ENCODE results near the gene MTARC1.

Gene MTARC1

GRCh38 chr1:220786337-220787068 lies at the start of gene MTARC1:
Gene MTARC1 (plus strand): TSS chr1:220786913. CDS start chr1:220786945, 32 bp downstream.
- DNase-seq (ENCODE audit: low spot score): no peak

GRCh38 chr1:220741349-220741748 lies 45.4 kb upstream of the MTARC1 start:
- DNase-seq (ENCODE audit: low spot score): no peak

- DNase-seq (ENCODE audit: low spot score): no peak
These were observed 44.9 kb upstream of the MTARC1 start for GRCh38 chr1:220741825-220742224.

GRCh38 chr1:220742520-220742919 lies 44.2 kb upstream of the MTARC1 start:
- DNase-seq (ENCODE audit: low spot score): no peak

- no peak for DNase-seq (ENCODE audit: low spot score)
These were observed 39.9 kb upstream of the MTARC1 start for GRCh38 chr1:220746851-220747250.

GRCh38 chr1:220747437-220748088 lies 39.1 kb upstream of the MTARC1 start:
- DNase-seq (ENCODE audit: low spot score): no peak

GRCh38 chr1:220748089-220748934 lies 38.4 kb upstream of the MTARC1 start, which contains the start of gene MTARC2:
Gene MTARC2 (plus strand): TSS chr1:220748322. CDS start chr1:220748532, 210 bp downstream.
- no peak for DNase-seq (ENCODE audit: low spot score)

- no peak for DNase-seq (ENCODE audit: low spot score)
These were observed 37.8 kb upstream of the MTARC1 start for GRCh38 chr1:220748936-220749335.

- no peak for DNase-seq (ENCODE audit: low spot score)
These were observed 36.6 kb upstream of the MTARC1 start for GRCh38 chr1:220750131-220750515.

GRCh38 chr1:220751111-220751510 lies 35.6 kb upstream of the MTARC1 start:
- DNase-seq (ENCODE audit: low spot score): no peak

GRCh38 chr1:220754212-220754917 lies 32.3 kb upstream of the MTARC1 start:
- no peak for DNase-seq (ENCODE audit: low spot score)

- no peak for DNase-seq (ENCODE audit: low spot score)
These were observed 31.8 kb upstream of the MTARC1 start for GRCh38 chr1:220754918-220755295.

GRCh38 chr1:220755309-220755708 lies 31.4 kb upstream of the MTARC1 start:
- DNase-seq (ENCODE audit: low spot score): no peak

GRCh38 chr1:220757441-220757840 lies 29.3 kb upstream of the MTARC1 start:
- DNase-seq (ENCODE audit: low spot score): no peak

GRCh38 chr1:220759147-220759546 lies 27.6 kb upstream of the MTARC1 start:
- no peak for DNase-seq (ENCODE audit: low spot score)

GRCh38 chr1:220761688-220762427 lies 24.9 kb upstream of the MTARC1 start:
- no peak for DNase-seq (ENCODE audit: low spot score)

GRCh38 chr1:220764757-220765156 lies 22.0 kb upstream of the MTARC1 start:
- DNase-seq (ENCODE audit: low spot score): no peak

- DNase-seq (ENCODE audit: low spot score): no peak
These were observed 19.2 kb upstream of the MTARC1 start for GRCh38 chr1:220767312-220768125.

GRCh38 chr1:220768126-220768601 lies 18.5 kb upstream of the MTARC1 start:
- no peak for DNase-seq (ENCODE audit: low spot score)

GRCh38 chr1:220769205-220769604 lies 17.5 kb upstream of the MTARC1 start:
- DNase-seq (ENCODE audit: low spot score): no peak
